T-helper 1 cell (primary cell): ENCODE data around the gene MNAT1.
"Not testable (repeated sequence)": the region's sequence is repeated elsewhere in the genome, so short reads cannot be mapped to it uniquely, and the experiment has no call there.

Source experiments
- DNase-seq, 5 donors: peaks; one replicate each; pipeline ENCODE4 v3.0.0-alpha.2; 2012 to 2020

Gene MNAT1

GRCh38 chr14:60805841-60806430, 71.4 kb downstream of the MNAT1 start:
- peak in 1 of 5 donors; percentile 2 for DNase-seq

DNA sequence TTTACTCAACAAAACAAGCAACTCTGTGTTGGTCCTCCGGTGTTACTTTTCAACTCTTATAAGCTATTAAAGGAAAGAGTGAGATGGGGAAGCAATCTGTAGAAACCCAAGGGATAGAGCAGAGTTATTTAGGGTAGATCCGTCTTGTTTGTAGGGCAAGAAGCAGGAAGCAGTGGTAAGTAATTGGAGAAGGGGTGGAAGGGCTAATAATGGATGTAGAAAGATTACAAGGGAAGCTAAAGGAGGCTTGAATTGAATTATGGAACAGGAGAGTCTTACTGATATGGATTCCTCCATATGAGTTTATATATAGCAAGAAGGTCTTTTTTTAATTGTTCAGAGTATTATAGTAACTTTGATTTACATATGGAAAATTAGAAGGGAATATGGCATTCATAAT, 72.7 kb downstream of the MNAT1 start:
- DNase-seq: no peak

DNA sequence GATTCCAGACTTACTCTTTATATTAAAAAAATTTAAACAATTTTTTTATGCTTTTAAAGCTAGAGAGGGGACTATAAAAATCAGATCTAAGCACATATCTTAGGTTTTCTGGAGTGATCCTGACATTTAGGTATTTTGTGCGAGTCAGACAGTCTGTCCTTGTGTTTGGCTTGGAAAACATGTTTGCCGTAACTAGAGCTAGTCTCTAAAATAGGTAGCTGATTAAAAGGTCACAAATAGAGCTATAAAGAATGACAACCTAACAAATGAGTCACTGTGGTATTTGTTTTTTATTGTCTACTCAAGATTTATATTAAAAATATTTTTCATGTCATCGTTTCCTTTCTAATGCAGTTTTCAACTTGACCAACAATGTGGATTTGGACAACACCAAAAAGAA, 73.4 kb downstream of the MNAT1 start:
- no peak for DNase-seq

GRCh38 chr14:60812987-60813386, 78.4 kb downstream of the MNAT1 start:
- no peak for DNase-seq

GRCh38 chr14:60815371-60815770, 80.8 kb downstream of the MNAT1 start:
- no peak for DNase-seq

GRCh38 chr14:60817113-60817512, 82.6 kb downstream of the MNAT1 start:
- no peak for DNase-seq

- no peak for DNase-seq
These were observed 85.0 kb downstream of the MNAT1 start for GRCh38 chr14:60819575-60819974.

DNA sequence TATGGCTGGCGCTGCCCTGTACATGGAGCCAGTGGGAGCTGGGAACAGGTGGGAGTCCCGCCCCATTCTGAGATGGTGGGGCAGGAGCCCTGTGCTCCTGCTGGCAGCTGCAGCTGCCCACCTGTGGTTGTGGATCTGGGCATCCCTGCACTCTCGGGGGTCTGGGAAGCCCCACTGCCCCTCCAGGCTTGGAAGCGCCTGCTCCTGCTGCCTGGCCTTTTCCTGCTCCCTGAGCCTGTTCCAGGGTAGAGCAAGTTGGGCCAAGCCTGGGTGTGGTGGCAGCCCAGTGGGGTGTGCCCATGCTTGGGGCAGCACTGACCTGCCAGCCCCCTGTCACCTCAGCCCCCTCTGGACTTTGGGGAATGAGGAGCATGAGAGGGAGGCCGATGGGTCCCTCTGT, 104.0 kb downstream of the MNAT1 start:
- DNase-seq: no peak

DNA sequence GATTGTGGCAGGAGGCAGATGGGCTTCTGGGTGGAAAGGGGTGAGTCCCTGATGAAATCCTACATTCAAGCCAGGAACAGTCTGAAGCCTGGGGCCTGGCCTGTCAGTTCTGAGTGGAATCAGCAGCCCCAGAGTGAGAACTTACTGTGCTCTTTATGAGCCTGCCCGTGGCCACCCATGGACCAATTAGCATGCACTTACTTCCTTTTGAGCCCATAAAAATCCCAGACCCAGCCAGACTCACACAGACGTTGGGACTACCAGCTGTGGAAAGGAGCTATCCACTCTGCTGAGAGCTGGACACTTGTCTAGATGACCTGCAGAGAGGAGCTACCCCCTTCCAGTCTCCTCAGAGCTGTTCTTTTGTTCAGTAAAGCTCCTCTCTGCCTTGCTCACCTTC, 104.5 kb downstream of the MNAT1 start:
- DNase-seq: no peak

DNA sequence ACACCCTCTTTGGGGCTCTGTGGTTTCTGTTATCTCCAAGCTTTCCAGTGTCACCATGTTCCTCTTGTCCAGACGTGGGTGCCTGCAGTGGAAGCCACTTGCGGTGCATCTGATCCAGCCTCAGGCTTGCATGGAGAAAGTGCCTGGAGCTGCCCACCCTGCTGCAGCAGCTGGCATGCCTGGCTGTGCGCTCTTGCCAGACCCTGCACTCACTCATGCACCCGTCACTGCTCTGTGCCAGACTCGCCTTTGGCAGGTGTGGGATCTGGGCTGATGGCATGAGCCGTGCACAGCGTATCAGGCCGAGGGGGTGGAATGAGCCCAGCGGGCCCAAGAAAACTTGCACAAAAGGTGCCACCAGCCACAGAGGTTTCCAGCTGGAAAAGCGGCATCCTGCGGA, 105.1 kb downstream of the MNAT1 start:
- no peak for DNase-seq

DNA sequence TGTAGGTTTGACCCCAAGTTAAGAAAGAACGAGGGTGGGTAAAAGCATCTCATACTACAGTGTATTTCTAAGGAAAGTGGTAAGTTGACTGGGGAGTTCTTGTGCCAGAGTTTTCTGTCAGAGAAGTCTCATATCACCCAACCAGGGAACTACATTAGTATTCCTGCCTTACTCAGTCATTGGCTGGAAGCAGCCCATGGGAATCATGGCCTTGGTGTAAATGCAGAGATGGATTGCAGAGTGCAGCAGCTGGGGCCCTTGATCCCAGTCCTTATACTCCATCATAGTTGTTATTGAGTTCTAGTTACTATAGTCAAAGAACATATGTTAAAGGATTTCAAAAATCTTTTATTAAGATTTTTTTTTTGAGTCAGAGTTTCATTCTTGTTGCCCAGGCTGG, 105.8 kb downstream of the MNAT1 start:
- no peak for DNase-seq

GRCh38 chr14:60845523-60845922, 111.0 kb downstream of the MNAT1 start:
- DNase-seq: no peak

GRCh38 chr14:60848066-60848465, 113.5 kb downstream of the MNAT1 start:
- no peak for DNase-seq

DNA sequence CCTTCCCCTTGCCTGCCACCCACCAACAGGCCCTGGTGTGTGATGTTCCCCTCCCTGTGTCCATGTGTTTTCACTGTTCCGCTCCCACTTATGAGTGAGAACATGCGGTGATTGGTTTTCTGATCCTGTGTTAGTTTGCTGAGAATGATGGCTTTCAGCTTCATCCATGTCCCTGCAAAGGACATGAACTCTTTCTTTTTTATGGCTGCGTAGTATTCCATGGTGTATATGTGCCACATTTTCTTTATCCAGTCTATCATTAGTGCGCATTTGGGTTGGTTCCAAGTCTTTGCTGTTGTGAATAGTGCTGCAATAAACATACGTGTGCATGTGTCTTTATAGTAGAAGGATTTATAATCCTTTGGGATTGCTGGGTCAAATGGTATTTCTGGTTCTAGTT, 117.1 kb downstream of the MNAT1 start:
- not testable (repeated sequence) for DNase-seq

DNA sequence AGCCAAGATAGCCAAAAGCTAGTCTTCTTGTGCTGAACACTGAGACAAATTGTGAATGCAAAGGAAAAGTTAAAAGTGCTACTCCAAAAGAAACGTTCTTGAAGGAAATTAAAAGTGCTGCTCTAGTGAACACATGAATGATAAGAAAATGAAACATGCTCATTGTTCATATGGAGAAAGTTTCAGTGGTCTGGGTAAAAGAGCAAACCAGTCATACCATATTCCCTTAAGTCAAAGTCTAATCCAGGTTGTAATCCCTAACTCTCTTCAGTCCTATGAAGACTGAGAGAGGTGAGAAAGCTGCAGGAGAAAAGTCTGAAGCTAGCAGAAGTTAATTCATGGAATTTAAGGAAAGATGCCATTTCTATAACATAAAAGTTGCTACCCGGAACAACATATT, 121.5 kb downstream of the MNAT1 start:
- DNase-seq: peak in 1 of 5 donors; percentile 19

DNA sequence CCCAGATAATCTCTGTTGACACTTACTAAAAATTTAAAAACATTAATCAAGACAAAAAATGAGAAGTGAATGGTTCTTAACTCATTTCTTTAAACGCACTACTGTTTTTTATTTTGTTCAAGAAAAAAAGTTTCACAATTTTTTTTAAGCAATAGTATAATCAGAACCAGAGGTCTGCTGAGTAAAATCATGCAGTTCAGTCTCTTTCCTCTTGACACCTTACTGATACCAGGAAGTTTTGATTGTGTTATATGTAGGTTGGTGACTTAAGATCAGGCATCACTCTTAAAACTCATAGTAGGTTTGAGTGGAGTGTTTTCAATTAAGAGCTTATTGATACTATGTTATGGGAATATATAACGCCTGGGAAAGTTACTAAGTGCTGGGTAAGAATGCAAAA, 125.0 kb downstream of the MNAT1 start:
- DNase-seq: peak in 1 of 5 donors; percentile 53

DNA sequence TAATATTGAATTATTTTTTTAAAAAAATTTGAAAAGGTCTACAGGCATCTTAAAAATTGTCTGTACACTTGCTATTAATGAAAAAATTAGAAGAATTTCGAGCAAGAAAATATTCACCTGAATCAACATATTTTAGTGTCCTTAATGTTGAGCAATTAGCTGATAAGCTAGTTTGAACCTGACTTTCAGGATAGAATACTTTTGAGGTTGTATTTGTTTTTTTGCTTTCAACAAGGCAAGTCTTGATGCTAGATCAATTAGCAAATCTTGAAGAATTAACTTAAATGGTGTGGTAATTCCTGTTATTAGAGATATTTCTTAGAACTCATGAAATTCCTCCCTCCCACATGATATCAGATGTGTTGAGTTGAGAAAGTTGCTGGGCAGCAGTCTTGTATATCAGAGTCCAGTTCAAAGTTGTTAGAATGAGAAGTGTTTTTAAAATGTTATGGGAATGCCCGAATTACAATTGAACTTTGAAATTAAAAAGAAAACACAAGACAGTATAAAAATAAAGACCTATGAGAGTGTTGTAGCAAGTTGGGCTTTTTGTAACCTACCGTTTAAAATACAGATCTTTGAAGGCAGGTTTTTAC, 127.1 kb downstream of the MNAT1 start:
- no peak for DNase-seq

GRCh38 chr14:60862283-60862682, 127.7 kb downstream of the MNAT1 start:
- DNase-seq: no peak

- DNase-seq: no peak
These were observed 128.7 kb downstream of the MNAT1 start for GRCh38 chr14:60863249-60863648.

DNA sequence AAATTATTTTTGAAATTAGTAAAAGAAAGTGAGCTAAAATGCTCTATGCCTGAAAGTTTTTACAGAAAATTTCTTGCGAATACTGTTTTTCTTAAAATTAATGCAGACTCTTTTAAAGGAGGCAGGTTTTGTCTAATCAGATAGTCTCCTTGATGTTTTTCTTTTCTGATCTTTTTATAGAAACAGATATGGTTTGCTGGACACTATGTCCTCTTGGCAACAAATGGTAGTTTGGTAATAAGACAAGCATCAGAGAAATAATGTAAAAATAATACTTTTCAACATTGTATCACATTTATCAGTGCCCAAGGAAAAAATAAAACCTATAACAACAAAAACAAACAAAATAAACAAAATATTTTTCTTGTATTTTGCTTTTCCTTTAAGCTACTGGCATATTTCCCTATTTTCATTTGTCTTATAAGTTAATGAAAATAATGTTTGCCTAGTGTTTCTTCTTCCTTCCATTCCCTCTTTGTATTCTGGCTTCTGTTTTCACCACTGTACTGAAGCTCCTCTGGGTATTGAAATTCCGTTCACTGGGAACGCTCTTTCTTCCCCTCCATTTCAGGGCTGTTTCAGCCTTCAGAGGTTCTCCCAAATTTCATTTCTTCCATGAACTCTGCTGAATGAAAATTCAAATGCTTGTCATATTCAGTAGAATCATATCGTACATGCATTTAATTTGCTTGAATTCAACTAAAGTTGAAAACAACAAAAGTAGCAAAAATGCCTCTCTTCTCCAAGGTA, 131.0 kb downstream of the MNAT1 start:
- no peak for DNase-seq

- no peak for DNase-seq
These were observed 133.1 kb downstream of the MNAT1 start for GRCh38 chr14:60867503-60868172.

- DNase-seq: no peak
These were observed 143.6 kb downstream of the MNAT1 start for GRCh38 chr14:60878121-60878520.

DNA sequence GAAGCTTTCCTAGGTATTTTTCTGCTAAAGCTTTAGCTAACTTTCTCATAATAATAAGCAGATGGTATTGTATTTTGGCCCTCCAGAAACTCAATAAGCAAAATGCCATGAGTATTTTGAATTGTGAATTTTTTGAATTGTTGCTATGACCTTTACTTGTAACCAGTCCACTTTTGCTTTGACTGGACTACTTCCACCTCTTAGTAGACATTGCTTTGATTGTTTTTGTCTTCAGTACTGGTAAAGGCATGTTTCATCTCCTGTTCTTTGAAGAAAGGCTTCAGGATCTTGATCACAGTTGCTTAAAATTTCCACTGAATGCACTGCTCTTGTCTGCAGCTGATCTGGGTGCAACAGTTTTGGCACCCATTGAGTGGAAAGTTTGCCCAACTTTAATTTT, 144.0 kb downstream of the MNAT1 start:
- DNase-seq: no peak

- no peak for DNase-seq
These were observed 147.7 kb downstream of the MNAT1 start for GRCh38 chr14:60882219-60882618.
